Uterus (tissue), 4 donors: ENCODE data around the gene ANAPC15. TPM values are rescaled to one million over a fixed set of nuclear protein-coding genes. Genes with fewer than 3 reads are reported as not detected.

Source experiments
- DNase-seq, 2 donors: peaks; one replicate each; pipeline ENCODE4 v3.0.0-alpha.2; 2019 to 2020
- H3K27ac ChIP-seq, 2 donors: fragments of 200-600 bp; sonication (generic); 1 replicate in 1 of 2; 2 replicates in 1 of 2; pipeline ENCODE4 v1.5.1; 2016 to 2018
- H3K27me3 ChIP-seq, 2 donors: fragments of 200-600 bp; sonication (generic); one replicate each; pipeline ENCODE4 v1.5.1; 2018 to 2019; ENCODE audit warnings: control low read depth in 1 of 2
- H3K36me3 ChIP-seq, 2 donors: fragments of 200-600 bp; sonication (generic); one replicate each; pipeline ENCODE4 v1.5.1; 2019; ENCODE audit warnings: control low read depth in 1 of 2
- H3K4me1 ChIP-seq, 2 donors: fragments of 200-600 bp; sonication (generic); one replicate each; pipeline ENCODE4 v1.5.1; 2018 to 2019; ENCODE audit warnings: control low read depth in 1 of 2
- H3K4me3 ChIP-seq, 2 donors: fragments of 200-600 bp; sonication (generic); 1 replicate in 1 of 2; 2 replicates in 1 of 2; pipeline ENCODE4 v1.5.1; 2018 to 2019; ENCODE audit warnings: mild to moderate bottlenecking in 1 of 2
- H3K9me3 ChIP-seq, 2 donors: fragments of 200-600 bp; sonication (generic); one replicate each; pipeline ENCODE4 v1.5.1; 2019; ENCODE audit warnings: control low read depth in 1 of 2
- CTCF ChIP-seq, 4 experiments: fragments of 200-600 bp in 2 of 4; fragments of 450-650 bp in 2 of 4; sonication (generic) in 2 of 4; IDR thresholded peaks; one replicate each; pipeline ENCODE4 v1.5.1; 2016 to 2019; ENCODE audit warnings: antibody characterized with exemption in 4 of 4, mild to moderate bottlenecking in 2 of 4, moderate library complexity in 1 of 4
- POLR2A ChIP-seq, 2 donors: fragments of 450-650 bp; IDR thresholded peaks; one replicate each; pipeline ENCODE4 v1.6.1; 2016; ENCODE audit warnings: antibody characterized with exemption in 2 of 2, mild to moderate bottlenecking in 1 of 2, moderate library complexity in 1 of 2
- intact Hi-C: fragments of 100-400 bp; cut with DNase I; formaldehyde crosslinking; loops from one replicate; pipeline ENCODE4 v1.15.1; 2023; ENCODE audit warnings: low total_unique reads
- total RNA-seq, 4 donors: library from RNA; depleted of rRNA in 3 of 4; stranded (reverse); fragments of >200 nt in 3 of 4; gene quantifications; one replicate each; pipeline versions ENCODE4 v1.1.0 to v1.2.4, GENCODE V29; 2014 to 2023
- donor health status: DM: yes; HTN: yes; CAD: no.

The ANAPC15 gene
- total RNA-seq, 4 donors from 2014 or later, result 6.5 to 56.9 (median 20.7) TPM

GRCh38 chr11:72132646-72133045 lies 20.2 kb upstream of the ANAPC15 start:
- H3K4me1 ChIP-seq, result no peaks in the 10 kb centered on the region
- DNase-seq, result no peak
- H3K9me3 ChIP-seq, result no peaks in the 10 kb centered on the region
- no peak overlapping the region for H3K27ac ChIP-seq
- no peak overlapping the region for H3K4me3 ChIP-seq
- H3K36me3 ChIP-seq, result no peaks in the 10 kb centered on the region
- intact Hi-C loops, result no loop called here
- no peaks in the 10 kb centered on the region for H3K27me3 ChIP-seq
- no peak for TF ChIP-seq CTCF (IDR thresholded peaks at IDR 0.05)
- TF ChIP-seq POLR2A (IDR thresholded peaks at IDR 0.05), result no peak

DNA sequence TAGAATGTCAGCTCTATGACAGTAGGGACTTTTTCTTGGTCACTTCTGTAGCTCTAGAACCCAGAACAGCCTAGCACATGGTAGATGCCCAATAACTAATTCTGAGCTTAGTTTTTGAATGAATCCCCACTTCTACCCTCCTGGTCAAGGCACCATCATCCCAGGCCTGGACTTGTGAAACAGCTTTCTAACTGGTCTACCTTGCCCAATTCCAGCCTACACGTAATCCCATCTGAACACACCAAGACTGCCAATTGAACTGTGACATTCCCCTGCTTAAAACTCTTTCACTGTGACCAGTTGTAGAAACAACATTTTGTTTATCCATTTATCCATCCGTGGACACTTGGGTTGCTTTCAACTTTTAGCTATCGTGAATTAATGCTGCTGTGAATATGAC lies 16.9 kb upstream of the ANAPC15 start:
- TF ChIP-seq POLR2A (IDR thresholded peaks at IDR 0.05) (no peak), CTCF (IDR thresholded peaks at IDR 0.05) (no peak)
- H3K9me3 ChIP-seq, result no peaks in the 10 kb centered on the region
- no peak overlapping the region for H3K27ac ChIP-seq
- H3K36me3 ChIP-seq, result no peaks in the 10 kb centered on the region
- intact Hi-C loops, result no loop called here
- no peaks in the 10 kb centered on the region for H3K4me1 ChIP-seq
- H3K4me3 ChIP-seq, result no peak overlapping the region
- DNase-seq, result no peak
- H3K27me3 ChIP-seq, result no peaks in the 10 kb centered on the region

DNA sequence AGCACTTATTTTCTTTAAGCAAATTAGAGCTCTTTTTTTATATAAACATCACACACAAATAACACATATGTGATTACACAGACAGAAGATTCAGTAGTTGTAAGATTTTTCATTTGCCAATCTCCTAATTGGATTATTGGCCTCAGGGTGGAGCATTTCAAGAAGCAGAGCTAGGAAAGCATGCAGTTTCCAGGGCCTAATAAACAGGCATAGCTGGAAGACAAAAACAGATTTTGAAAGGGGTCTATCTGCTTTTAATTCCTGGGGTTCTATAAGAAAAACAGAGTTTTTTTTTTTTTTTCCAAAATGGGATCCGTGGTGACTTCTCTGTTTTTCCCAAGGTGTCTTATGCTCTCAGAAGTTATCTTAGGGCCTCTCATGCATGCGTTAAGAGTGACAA lies 15.4 kb upstream of the ANAPC15 start:
- TF ChIP-seq CTCF (IDR thresholded peaks at IDR 0.05), result no peak
- no peak for TF ChIP-seq POLR2A (IDR thresholded peaks at IDR 0.05)
- DNase-seq, result no peak
- intact Hi-C loops, result no loop called here

DNA sequence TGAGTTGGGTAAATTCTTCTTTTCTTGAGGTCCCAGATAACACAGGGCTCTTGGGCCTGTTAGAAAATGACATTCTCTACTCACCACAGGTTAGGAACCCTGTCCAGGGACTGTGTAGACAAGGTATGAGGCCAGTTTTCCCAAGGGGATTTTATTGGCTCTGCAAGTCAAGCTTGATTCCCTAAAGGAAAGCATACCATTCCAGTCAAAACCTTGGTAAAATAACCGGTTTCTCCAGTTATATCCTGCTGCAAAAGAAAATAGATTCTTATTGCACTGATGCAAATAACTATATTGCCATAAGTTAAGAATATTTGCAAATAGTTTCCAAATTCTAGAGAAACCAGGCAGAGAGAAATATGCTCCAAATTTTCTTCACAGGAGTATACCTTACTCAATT lies 13.5 kb upstream of the ANAPC15 start:
- intact Hi-C loops, result no loop called here
- TF ChIP-seq POLR2A (IDR thresholded peaks at IDR 0.05) (no peak), CTCF (IDR thresholded peaks at IDR 0.05) (no peak)
- no peaks in the 10 kb centered on the region for H3K27me3 ChIP-seq
- no peaks in the 10 kb centered on the region for H3K9me3 ChIP-seq
- H3K27ac ChIP-seq, result no peak overlapping the region
- no peak overlapping the region for H3K4me3 ChIP-seq
- no peaks in the 10 kb centered on the region for H3K4me1 ChIP-seq
- H3K36me3 ChIP-seq, result no peaks in the 10 kb centered on the region
- no peak for DNase-seq

More for the DNA sequence above, 15.4 kb upstream of the ANAPC15 start:
- Histone ChIP-seq H3K4me3 (no peak overlapping the region), H3K36me3 (no peaks in the 10 kb centered on the region), H3K4me1 (no peaks in the 10 kb centered on the region), H3K27ac (no peak overlapping the region), H3K9me3 (no peaks in the 10 kb centered on the region), H3K27me3 (no peaks in the 10 kb centered on the region)

DNA sequence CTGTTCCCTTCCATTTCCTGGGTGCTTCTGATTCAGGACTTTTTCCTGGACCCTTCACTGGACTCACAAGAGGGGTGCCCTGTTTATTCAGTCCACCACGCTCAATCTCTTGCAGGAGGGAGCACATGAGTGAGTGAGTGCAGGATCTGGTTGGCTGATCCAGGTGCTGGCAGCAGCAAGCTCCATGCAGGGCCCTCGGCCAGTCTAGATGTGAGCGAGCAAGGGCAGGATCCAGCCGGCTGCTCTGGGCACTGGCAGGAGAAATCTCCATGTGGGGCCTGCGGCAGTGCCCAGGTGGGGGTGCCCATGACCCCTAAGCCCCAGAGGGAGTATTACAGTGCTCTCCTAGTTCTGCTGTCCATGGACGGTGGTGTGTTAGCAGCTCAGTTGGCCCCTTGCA lies 11.6 kb upstream of the ANAPC15 start:
- intact Hi-C loops, result no loop called here
- Histone ChIP-seq H3K36me3 (no peaks in the 10 kb centered on the region), H3K27ac (no peak overlapping the region), H3K9me3 (no peaks in the 10 kb centered on the region), H3K4me1 (no peaks in the 10 kb centered on the region), H3K27me3 (no peaks in the 10 kb centered on the region), H3K4me3 (no peak overlapping the region)
- no peak for DNase-seq
- TF ChIP-seq CTCF (IDR thresholded peaks at IDR 0.05), result no peak
